GM18907 (cell line): Measurements from ENCODE around the gene CNTNAP2.
"Not testable (repeated sequence)": the region's sequence is repeated elsewhere in the genome, so short reads cannot be mapped to it uniquely, and the experiment has no call there.

Experiments used
- ATAC-seq: cut with Tn5 transposase; IDR thresholded peaks from one replicate; pipeline ENCODE4 v1.9.1; 2021; ENCODE audit warnings: mild to moderate bottlenecking, moderate library complexity; ENCODE audit not compliant: unreplicated experiment

The CNTNAP2 gene

DNA sequence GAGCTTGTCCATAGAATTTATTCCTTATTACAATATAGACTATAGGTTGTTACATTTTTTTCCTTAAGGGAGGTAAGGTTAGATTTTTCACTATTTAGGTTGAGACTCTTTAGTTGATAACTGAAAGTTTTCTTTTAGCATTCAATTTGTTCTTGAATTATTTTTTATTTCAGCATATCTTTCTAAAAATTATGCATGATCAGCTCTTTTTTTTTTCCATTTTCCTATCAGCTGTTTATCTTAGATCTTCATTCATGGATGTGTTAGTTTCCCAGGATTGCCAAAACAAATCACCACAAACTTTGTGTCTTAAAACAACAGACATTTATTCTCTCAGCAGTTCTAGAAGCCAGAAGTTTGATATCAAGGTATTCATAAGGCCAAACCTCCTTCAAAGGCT is 1558.1 kb downstream of the CNTNAP2 start:
- ATAC-seq, result no peak

DNA sequence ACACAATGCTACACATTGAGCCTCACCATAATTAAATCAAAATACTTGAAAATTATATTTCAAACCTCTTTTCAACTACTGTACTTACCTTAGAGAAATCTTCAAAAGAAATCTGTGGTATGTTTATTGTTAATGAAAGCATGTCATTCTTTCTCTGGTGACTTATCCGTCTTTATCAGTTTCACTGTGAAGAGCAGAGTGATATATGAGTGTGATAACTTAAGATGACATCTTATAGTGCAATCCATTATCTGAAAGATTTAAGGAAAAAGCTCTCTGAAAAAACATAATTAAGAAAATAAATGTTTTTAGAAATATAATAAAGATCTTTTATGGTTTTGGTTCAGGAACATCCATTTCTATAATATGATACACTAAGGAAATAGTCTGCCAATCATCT is 1562.3 kb downstream of the CNTNAP2 start:
- no peak for ATAC-seq

DNA sequence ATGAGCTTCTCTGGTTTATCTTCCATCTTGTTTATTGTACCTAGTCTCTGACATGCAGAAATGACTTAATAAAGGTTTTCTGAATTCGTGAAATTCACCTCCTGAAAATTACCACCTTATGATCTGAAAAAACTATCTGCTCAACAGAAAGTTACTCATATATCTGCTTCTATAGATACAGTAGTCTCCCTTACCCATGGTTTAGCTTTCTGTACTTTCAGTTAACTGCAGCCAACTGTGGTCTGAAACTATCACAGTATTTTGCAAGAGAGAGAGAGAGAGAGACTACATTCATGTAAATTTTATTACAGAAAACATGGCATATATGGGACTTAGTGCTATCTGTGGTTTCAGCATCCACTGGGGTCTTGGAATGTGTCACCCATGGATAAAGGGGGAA is 1564.9 kb downstream of the CNTNAP2 start:
- no peak for ATAC-seq

DNA sequence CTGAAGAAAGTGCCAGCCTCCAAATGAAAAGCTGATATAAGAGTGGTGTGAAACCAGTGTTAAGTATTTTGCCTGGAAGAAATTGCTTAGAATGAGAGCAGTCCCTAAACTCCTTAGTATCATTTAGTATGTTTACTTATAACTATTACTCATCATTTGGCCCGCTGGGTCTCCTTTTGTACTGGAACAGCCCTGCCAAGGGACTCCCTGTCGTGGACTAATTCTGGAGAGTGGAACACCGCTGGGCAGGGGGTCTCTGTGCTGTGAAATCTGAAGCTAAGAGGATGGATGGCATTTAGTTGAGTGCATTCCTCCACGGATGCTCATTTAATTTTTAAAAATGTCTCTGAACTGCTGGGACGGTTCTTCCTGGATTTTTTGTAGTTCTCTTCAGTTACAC is 1584.1 kb downstream of the CNTNAP2 start:
- no peak for ATAC-seq

DNA sequence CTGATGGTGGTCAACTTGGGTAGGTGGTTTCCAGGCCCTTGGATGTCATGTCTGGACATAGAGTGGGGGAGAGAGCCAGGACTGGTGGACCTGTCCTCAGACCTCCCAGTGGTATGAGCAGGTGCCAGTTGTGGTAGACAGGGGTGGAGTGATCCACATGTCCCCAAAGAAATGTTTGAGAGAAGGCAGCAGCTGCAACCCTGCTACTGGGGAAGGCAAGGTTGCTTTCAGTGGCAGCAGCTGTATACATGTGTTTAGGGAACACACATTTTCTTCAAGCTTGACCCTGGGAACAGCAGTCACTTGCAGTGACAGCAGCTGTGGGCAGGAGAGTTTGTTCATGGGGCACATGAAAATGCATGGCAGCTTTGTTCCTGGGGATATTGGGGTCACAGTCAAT is 1591.3 kb downstream of the CNTNAP2 start:
- no peak for ATAC-seq

DNA sequence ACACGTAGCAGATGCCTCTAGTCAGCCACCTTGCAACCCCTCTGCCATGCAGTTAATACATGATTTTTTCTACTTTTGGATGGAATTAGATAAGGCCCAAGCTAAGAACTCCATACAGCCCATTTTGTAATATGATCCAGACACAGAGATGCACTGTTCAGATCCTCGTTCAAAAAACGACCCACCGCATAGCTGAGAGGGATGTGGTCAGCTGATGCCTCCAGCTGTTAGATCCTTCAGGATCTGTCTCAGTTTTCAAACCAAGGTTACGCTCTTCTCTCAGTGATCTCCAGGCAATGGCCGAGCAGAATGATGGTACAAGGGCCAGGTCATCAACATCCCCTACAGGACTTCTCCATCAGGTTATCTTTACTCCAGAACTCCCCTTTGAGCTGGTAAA is 1592.3 kb downstream of the CNTNAP2 start:
- no peak for ATAC-seq

DNA sequence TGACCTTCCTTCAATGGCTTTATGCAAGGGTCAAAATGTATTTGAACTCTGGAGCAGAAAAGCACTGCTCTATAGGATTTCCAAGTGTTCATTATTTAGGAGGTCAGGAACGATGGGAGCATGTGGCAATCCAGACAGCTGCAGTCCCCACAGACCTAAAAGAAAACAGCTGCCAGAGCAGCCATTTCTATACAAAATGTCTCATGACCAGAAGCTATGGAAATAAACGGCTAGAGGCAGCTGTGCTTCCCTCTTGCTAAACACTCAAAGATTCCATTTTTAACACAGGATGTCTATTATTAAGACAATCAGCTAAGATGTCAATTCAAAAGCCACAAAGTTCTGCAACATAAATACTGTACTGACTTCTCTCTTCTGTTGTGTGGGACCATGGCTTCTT is 1594.8 kb downstream of the CNTNAP2 start:
- no peak for ATAC-seq

DNA sequence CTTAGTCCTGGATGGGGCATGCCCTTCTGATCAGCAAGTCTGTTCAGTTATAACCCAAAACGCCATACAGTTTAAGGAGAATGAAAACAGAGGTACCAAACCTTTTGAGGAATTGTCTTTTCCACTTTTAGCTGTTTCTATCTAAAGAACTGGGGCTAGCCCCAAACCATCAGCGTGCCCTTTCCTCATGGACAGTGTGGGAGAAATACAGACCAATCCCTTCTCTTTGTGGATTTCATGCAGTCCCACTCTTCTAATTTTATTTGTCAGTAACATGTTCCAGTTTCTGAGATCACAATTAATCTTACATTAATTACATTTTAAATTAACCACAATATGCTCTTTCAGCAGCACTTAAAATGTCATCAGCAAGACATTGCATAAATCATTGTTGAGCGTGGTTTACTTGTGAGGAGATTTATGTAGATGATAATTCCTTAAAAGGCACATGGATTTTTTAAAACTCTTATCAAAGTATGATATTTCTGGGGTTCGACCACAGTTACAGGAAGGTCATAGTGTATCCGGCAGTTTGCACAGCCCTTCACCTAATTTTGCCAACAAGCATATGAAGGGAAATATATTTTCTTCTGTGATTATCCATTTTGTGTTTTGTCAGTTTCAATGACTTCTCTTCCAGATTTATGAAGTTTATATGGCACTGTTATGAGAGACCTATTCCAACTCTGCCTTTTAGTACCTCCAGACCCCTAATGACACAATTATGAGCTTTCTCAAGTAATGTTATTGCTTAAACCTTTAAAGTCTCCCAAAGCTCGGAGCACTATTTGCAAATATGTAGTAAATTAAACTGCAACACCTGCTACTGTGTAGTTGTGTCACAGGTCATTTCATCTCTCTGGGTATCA is 1605.6 kb downstream of the CNTNAP2 start:
- ATAC-seq, result no peak

DNA sequence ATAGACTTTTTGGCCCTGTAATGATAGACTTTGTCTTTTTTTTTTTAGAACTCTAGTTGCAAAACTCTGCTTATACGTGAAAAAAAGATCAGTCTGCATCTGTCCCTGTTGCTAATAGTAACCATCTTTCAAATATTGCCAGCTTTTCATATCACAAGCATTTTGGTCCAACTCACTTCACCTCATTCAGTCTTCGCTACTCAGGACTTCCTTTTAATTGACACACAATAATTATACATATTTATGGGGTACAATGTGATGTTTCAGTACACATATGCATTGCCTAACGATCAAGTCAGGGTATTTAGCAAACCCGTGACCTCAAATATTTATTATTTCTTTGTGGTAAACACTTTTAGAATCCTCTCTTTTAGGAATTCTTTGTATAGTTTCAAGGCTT is 1606.9 kb downstream of the CNTNAP2 start:
- ATAC-seq, result no peak

DNA sequence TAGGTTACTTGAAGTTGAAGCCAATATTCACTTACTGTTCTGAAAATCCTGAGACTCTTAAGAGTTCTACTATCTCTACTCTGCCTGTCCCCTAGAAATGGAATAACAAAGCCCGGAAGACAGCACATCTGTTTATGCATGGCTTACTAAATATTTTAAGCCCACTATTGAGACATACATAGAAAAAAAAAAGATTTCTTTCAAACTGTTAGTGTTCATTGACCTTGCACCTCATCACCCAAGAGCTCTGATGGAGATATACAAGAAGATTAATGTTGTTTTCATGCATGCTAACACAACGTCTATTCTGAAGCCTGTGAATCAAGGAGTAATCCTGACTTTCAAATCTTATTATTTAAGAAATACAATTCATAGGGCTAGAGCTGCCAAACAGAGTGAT is 1614.7 kb downstream of the CNTNAP2 start:
- no peak for ATAC-seq

DNA sequence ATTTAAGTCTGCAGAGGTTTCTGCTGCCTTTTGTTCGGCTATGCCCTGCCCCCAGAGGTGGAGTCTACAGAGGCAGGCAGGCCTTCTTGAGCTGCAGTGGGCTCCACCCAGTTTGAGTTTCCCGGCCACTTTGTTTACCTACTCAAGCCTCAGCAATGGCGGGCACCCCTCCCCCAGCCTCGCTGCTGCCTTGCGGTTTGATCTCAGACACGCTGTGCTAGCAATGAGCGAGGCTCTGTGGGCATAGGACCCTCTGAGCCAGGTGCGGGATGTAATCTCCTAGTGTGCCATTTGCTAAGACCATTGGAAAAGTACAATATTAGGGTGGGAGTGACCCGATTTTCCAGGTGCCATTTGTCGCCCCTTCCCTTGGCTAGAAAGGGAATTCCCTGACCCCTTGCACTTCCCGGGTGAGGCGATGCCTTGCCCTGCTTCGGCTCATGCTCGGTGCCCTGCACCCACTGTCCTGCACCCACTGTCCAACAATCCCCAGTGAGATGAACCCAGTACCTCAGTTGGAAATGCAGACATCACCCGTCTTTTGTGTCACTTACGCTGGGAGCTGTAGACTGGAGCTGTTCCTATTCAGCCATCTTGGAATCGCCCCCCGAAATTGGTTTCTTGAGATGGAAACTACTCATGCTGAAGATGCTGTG is 1621.1 kb downstream of the CNTNAP2 start:
- not testable (repeated sequence) for ATAC-seq

DNA sequence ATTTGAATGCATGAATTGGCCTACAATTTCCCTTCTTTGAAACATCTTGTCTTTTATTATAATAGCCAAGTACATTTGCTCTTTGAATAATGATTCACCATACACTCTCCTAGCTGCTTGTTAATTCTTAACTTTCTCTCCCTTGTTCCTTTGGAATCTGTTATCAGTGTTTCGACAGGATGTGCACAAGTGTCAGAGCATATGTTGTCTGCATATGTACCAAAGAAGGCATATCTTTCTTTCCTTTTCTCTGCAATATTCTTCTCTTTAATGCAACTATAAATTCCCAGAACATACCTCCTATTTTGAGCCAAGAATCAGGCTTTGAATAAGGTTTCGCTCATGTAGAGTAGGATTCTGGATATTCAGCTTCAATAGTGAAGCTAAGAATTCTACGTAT is 1625.7 kb downstream of the CNTNAP2 start:
- ATAC-seq, result no peak

DNA sequence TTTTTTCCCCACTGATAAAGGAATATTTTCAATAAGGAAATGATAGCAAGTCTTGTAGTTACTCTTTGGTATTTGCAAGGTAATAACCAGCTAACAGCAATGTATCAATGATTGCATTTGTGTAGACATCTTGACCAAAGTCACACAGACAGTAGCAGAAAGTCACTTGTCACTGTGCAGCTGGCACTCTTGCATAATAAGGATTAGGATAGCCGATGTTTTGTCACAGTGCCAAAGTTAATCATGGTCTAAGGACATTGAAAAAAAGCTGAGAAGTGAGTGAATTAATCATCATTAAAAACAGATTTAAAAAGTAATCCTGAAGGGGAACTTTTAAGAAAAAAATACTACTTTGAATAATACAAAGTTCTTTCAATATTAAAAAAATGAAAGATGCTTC is 1639.7 kb downstream of the CNTNAP2 start:
- no peak for ATAC-seq

DNA sequence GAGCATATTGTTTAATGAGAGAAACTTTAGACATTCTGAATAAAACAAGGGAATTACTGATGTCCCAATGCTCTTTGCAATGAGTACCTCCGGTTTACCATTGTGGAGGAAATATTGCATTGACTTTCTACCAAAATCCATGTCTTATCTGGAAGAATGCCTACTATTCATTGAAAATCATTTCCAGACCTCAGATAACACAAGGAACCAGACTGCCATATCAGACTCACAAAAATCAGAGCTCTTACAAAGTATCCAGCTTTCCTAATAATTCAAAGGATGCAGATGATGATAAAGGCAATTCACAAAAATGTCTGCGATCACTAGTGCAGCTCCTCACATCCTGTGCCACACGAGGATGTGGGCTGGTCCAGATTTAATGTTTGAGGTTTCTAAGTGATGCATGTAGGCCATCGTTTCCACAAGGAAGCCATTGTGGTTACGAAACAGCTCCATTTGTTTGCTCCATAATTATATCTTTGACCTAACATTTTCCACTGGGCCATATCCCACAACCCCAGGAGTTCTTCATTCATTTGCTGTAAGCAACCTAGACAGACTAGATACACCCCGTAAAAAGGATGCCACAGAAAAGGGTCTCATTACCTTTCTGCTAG is 1642.8 kb downstream of the CNTNAP2 start:
- no peak for ATAC-seq

DNA sequence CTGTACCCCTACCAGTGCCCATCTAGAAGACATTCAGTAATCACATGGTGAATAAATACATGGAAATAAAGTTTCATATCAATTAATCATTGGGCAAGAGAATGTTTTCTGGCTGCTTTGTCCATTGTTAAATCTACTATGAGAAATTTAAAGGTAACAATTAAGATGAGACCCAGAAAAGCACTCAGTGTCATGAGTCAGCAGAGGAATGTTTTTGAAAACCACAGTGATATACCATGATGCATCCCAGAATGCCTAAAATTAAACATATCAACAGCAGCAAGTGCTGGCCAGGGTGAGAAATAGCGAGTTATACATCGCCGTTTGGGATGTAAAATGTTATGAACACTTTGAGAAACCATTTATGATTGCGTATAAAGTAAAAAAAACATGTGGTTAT is 1648.7 kb downstream of the CNTNAP2 start:
- no peak for ATAC-seq

DNA sequence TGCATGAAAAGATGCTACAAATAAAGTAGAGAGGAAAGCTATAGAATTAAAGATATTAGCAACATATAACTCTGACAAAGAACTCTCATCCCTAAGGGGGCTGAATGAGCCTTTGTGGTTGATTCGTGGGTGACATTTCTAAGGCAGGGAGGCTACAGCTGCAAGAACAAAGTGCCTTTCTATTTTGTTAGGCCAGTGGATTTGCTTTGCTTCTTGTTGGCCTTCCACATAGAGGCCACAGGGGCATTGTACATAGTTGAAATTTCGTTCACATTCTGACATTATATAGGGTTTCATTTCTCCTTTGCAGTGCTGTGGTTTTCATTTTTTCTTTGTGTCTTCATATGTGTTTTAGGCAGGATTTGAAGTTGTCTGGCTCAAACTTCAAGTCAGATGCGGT is 1654.7 kb downstream of the CNTNAP2 start:
- no peak for ATAC-seq

DNA sequence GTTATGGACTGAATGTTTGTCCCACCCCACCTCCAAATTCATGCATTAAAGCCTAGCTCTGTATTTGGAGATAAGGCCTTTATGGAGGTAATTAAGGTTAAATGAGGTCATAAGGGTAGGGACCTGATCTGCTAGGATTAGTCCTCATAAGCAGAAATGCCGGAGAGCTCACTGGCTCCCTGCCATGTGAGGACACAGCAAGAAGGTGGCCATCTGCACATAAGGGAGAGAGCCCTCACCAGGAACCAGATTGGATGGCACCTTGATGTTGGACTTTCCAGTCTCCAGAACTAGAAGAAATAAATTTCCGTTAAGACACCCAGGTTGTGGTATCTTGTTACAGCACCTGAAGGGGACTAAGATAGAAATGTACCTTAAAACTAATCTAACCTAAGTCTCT is 1657.9 kb downstream of the CNTNAP2 start:
- no peak for ATAC-seq

DNA sequence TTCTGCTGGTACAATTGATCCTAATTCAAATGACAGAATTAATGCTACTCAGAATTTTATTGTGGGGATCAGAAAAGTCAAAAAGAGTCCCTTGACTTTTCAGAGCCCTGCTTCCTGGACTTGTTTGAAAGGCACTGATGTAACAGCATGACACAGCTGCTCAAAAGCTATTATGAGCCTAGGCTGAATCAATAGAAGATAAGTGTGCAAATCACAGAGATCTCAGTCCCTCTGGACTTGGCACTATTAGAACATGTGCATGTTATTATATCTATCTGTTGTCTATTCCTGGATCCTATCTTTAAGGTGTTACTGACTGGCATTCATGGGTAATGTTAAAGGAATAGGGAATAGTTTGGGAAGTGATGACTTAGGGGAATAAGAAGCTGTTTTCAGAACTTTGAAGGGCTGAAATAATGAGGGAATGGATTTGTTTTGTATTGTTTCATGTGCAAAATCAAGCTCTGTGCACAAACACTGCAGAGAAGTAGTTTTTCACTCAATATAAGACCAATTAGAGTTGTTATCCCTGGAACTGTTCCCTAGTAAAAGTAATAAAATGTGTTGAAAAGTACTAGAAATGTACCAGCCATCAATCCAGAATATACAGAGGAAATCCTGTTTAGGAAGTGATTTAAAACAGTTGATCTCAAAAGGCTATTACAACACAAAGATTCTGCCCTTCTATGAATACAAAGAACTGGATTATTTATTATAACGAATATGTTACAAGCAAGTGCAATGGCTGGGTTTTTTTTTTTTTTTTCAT is 1659.1 kb downstream of the CNTNAP2 start:
- no peak for ATAC-seq

DNA sequence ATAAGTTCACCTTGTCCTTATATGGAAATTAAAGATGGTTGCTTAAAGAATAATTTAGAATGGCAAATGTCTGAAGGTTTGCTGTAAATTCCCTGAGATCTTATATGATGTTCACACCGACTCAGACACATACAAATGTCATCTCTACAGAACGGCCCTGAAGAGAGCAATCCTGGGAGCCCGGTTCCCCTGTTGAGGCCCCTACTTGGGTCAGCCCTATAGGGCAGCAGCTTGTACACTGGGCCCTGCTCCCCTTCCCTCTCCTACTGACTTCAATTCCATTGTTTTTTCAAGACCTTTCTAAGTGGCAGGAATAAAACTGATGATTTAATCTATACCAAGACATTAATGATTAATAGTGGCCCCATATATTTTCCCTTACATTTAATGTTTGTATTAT is 1660.7 kb downstream of the CNTNAP2 start:
- no peak for ATAC-seq

DNA sequence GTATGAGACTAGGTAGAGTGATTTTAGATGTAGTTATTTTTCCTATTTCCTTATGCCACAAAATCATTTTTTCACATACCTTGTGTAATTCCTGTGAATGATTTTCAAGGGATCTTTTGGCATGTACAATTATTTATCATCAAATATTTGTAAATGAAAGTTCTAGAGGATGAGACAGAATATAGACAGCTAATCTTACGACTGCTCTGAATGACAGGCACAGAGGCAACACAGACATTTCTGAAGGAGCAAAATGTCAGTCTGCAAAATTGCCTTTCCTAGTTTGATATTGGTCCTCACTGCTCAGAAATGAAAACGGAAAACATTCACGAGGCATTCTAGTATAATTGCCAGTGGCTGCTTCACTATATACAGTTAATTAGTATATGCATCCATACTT is 1663.3 kb downstream of the CNTNAP2 start:
- ATAC-seq, result no peak

DNA sequence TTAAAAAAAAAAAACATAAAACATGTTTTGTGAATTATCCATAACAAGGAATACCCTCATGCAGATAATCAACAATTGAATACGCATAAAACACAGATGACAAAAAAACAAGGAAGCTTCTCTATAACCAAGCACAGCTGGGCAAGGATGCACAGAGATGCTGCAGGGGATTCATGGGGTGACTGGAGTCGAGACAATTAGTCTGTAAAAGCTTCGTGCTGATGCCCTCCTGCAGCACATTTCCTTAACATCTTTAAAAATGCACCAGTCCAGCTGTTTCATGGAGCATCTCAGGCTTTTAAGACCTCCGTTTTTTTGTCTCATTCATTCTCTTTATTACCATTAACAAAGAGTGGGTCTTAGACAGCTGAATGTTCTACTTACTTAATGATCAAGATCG is 1680.0 kb downstream of the CNTNAP2 start:
- ATAC-seq, result no peak
